Adrenal gland (tissue), 12 donors: ENCODE results near the gene HPS4. TPM values are rescaled to one million over a fixed set of nuclear protein-coding genes. Genes with fewer than 3 reads are reported as not detected.

ENCODE experiments used
- DNase-seq, 7 donors: peaks; one replicate each; pipeline ENCODE4 v3.0.0-alpha.2; 2019 to 2020
- H3K27ac ChIP-seq, 5 donors: fragments of 200-600 bp; sonication (generic) in 4 of 5; 1 replicate in 3 of 5; 2 replicates in 2 of 5; pipeline versions ENCODE4 v1.5.1 to v1.8.0; 2016 to 2020; ENCODE audit warnings: mild to moderate bottlenecking in 1 of 5
- H3K27me3 ChIP-seq: fragments of 200-600 bp; 2 replicates; pipeline ENCODE4 v1.8.0; 2021
- H3K36me3 ChIP-seq, 2 donors: fragments of 200-600 bp; replicated peaks in 1 of 2; 1 replicate in 1 of 2; 2 replicates in 1 of 2; pipeline versions ENCODE4 v1.5.1 to v1.8.0; 2018 to 2022
- H3K4me1 ChIP-seq, 2 donors: fragments of 200-600 bp; replicated peaks in 1 of 2; 1 replicate in 1 of 2; 2 replicates in 1 of 2; pipeline versions ENCODE4 v1.5.1 to v1.8.0; 2018 to 2021
- H3K4me3 ChIP-seq, 4 donors: fragments of 200-600 bp; sonication (generic) in 3 of 4; one replicate each; pipeline ENCODE4 v1.5.1; 2016 to 2018
- H3K9me3 ChIP-seq, 3 donors: fragments of 200-600 bp; sonication (generic) in 1 of 3; replicated peaks in 1 of 3; 1 replicate in 2 of 3; 2 replicates in 1 of 3; pipeline versions ENCODE4 v1.5.1 to v1.8.0; 2016 to 2021
- POLR2A ChIP-seq, 2 donors: fragments of 450-650 bp; IDR thresholded peaks; one replicate each; pipeline ENCODE4 v1.6.1; 2017; ENCODE audit warnings: antibody characterized with exemption in 2 of 2, mild to moderate bottlenecking in 2 of 2, moderate library complexity in 1 of 2
- WGBS, 4 donors: extraction: QIAGEN DNeasy Blood & Tissue Kit in 2 of 4; methylation state at CpG; one replicate each; pipeline versions ENCODE4 v1.1.5 to v1.1.7; 2013 to 2017; 5-methylcytosine and 5-hydroxymethylcytosine counted together
- intact Hi-C, 2 donors: fragments of 100-400 bp; cut with DNase I; formaldehyde crosslinking; loops; one replicate each; pipeline versions ENCODE4 v1.14.1 to v1.15.0; 2022 to 2023
- polyA plus RNA-seq, 3 donors: library from polyadenylated mRNA; stranded (reverse); fragments of 200-250 nt in 2 of 3; fragments of 350-450 nt in 1 of 3; fragmentation: Illumina TruSeq in 1 of 3; extraction: RNeasy Lipid Tissue Mini Kit (QIAGEN cat#74804) in 1 of 3; gene quantifications; one replicate each; pipeline ENCODE4 v1.2.3, GENCODE V29; 2013 to 2014
- total RNA-seq, 9 donors: library from RNA; depleted of rRNA in 4 of 9; stranded (reverse); fragments of >200 nt in 4 of 9; fragments of 120-200 nt in 1 of 9; fragmentation: NEBNext Ultra II Directional in 1 of 9; extraction: Animal tissue kit (Norgen Biotek cat#: 25700) in 1 of 9; gene quantifications; one replicate each; pipeline versions ENCODE4 v1.1.0 to v1.2.4, GENCODE V29; 2013 to 2023
- TF ChIP-seq, protein P1 (sequence below), 6 experiments: fragments of 450-650 bp in 4 of 6; fragments of 200-600 bp in 2 of 6; sonication (generic) in 1 of 6; IDR thresholded peaks; 1 replicate in 5 of 6; 2 replicates in 1 of 6; pipeline versions ENCODE4 v1.5.1 to v1.8.0; 2016 to 2021; ENCODE audit warnings: antibody characterized with exemption in 6 of 6, mild to moderate bottlenecking in 2 of 6, moderate library complexity in 1 of 6
- donor health status: healthy with polysubstance abuse.
- donor health status: Bipolar disorder and iron deficiency.
- donor health status: DM: yes; HTN: yes; CAD: no.
- donor health status: DM: no; HTN: no; CAD: no.
- donor health status: DM: no; HTN: no; CAD: no.
- donor health status: DM: yes; HTN: yes; CAD: no.

Gene HPS4
- total and polyA plus RNA-seq, 12 donors: 19.9 to 38.6 (median 31.9) TPM

- no peak for DNase-seq
- H3K9me3 ChIP-seq: no peaks in the 10 kb centered on the region
- 85 to 93% (median 92%) methylated on average over 4 of the region's 4 CpGs for WGBS, 4 donors
- H3K27me3 ChIP-seq: no peaks in the 10 kb centered on the region
- no peak for TF ChIP-seq POLR2A (IDR thresholded peaks at IDR 0.05)
- TF ChIP-seq, protein P1, sequence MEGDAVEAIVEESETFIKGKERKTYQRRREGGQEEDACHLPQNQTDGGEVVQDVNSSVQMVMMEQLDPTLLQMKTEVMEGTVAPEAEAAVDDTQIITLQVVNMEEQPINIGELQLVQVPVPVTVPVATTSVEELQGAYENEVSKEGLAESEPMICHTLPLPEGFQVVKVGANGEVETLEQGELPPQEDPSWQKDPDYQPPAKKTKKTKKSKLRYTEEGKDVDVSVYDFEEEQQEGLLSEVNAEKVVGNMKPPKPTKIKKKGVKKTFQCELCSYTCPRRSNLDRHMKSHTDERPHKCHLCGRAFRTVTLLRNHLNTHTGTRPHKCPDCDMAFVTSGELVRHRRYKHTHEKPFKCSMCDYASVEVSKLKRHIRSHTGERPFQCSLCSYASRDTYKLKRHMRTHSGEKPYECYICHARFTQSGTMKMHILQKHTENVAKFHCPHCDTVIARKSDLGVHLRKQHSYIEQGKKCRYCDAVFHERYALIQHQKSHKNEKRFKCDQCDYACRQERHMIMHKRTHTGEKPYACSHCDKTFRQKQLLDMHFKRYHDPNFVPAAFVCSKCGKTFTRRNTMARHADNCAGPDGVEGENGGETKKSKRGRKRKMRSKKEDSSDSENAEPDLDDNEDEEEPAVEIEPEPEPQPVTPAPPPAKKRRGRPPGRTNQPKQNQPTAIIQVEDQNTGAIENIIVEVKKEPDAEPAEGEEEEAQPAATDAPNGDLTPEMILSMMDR (IDR thresholded peaks at IDR 0.05): no peak
- intact Hi-C loops: no loop called here
- H3K4me1 ChIP-seq: peaks cover 5 to 12% of the 10 kb centered on the region in 2 donors
- no peak overlapping the region for H3K4me3 ChIP-seq
- H3K36me3 ChIP-seq: peaks cover 0 to 4% of the 10 kb centered on the region in 2 donors
- H3K27ac ChIP-seq: no peak overlapping the region
Measured at GRCh38 chr22:26522592-26522991, 39.0 kb upstream of the HPS4 start.

GRCh38 chr22:26522012-26522411 is 38.4 kb upstream of the HPS4 start:
- H3K9me3 ChIP-seq: no peaks in the 10 kb centered on the region
- intact Hi-C loops: no loop called here
- DNase-seq: no peak
- TF ChIP-seq POLR2A (IDR thresholded peaks at IDR 0.05): no peak
- TF ChIP-seq, protein P1 (IDR thresholded peaks at IDR 0.05): no peak
- peaks cover 0 to 4% of the 10 kb centered on the region in 2 donors for H3K36me3 ChIP-seq
- peaks cover 5 to 8% of the 10 kb centered on the region in 2 donors for H3K4me1 ChIP-seq
- no peaks in the 10 kb centered on the region for H3K27me3 ChIP-seq
- no peak overlapping the region for H3K4me3 ChIP-seq
- H3K27ac ChIP-seq: no peak overlapping the region
- 87 to 98% (median 93%) methylated on average over 2 of the region's 2 CpGs for WGBS, 4 donors

- Histone ChIP-seq H3K27me3 (no peaks in the 10 kb centered on the region), H3K27ac (no peak overlapping the region), H3K9me3 (no peaks in the 10 kb centered on the region), H3K36me3 (no peaks in the 10 kb centered on the region), H3K4me1 (peaks cover 8 to 11% of the 10 kb centered on the region in 2 donors), H3K4me3 (no peak overlapping the region)
- TF ChIP-seq POLR2A (IDR thresholded peaks at IDR 0.05): no peak
- no peak for DNase-seq
- intact Hi-C loops: no loop called here
- 92 to 97% (median 94%) methylated on average over 5 of the region's 5 CpGs for WGBS, 4 donors
Measured at GRCh38 chr22:26517429-26517828, 33.8 kb upstream of the HPS4 start.

GRCh38 chr22:26516503-26516902 is 32.9 kb upstream of the HPS4 start:
- WGBS, 4 donors: 67 to 93% (median 90%) methylated on average over 1 of the region's 1 CpG
- H3K27me3 ChIP-seq: no peaks in the 10 kb centered on the region
- no peak for TF ChIP-seq POLR2A (IDR thresholded peaks at IDR 0.05)
- TF ChIP-seq, protein P1 (IDR thresholded peaks at IDR 0.05): no peak
- DNase-seq: no peak
- intact Hi-C loops: no loop called here
- H3K4me1 ChIP-seq: peaks cover 11 to 15% of the 10 kb centered on the region in 2 donors
- no peaks in the 10 kb centered on the region for H3K36me3 ChIP-seq
- H3K27ac ChIP-seq: no peak overlapping the region
- no peak overlapping the region for H3K4me3 ChIP-seq
- H3K9me3 ChIP-seq: no peaks in the 10 kb centered on the region

DNA sequence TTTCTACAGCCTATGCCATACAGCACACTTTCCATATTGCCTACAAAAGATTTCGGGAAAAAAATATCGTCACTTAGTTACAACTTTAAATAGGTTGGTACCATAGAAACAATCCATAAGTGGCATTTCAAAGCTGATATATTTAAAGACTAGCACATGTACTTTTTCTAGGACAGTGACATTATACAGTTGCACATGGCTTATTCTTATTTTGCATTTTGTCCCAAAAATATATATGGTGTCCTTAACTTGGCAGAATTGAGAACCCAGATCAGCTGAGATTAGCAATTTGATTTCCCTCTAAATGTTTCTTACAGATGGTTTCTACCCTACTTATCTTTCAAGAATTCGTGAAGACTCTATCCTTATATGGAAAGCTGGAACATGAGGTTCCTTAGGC is 32.3 kb upstream of the HPS4 start:
- no peaks in the 10 kb centered on the region for H3K9me3 ChIP-seq
- H3K27me3 ChIP-seq: no peaks in the 10 kb centered on the region
- DNase-seq: no peak
- H3K4me1 ChIP-seq: peaks cover 14 to 20% of the 10 kb centered on the region in 2 donors
- TF ChIP-seq, protein P1 (IDR thresholded peaks at IDR 0.05): no peak
- TF ChIP-seq POLR2A (IDR thresholded peaks at IDR 0.05): no peak
- no peak overlapping the region for H3K27ac ChIP-seq
- no peaks in the 10 kb centered on the region for H3K36me3 ChIP-seq
- no peak overlapping the region for H3K4me3 ChIP-seq
- 87 to 94% (median 88%) methylated on average over 3 of the region's 3 CpGs for WGBS, 4 donors
- intact Hi-C loops: no loop called here
